Measurements from ENCODE around the gene LMF2. TPM values are rescaled to one million over a fixed set of nuclear protein-coding genes. Genes with fewer than 3 reads are reported as not detected.
A peak's percentile ranks its signal among the peaks of the same experiment; 100 is the strongest.
"Not testable (repeated sequence)": the region's sequence is repeated elsewhere in the genome, so short reads cannot be mapped to it uniquely, and the experiment has no call there.

LMF2 gene
- polyA plus RNA-seq, 3 donors, result 30.3 to 58.1 (median 56.0) TPM

DNA sequence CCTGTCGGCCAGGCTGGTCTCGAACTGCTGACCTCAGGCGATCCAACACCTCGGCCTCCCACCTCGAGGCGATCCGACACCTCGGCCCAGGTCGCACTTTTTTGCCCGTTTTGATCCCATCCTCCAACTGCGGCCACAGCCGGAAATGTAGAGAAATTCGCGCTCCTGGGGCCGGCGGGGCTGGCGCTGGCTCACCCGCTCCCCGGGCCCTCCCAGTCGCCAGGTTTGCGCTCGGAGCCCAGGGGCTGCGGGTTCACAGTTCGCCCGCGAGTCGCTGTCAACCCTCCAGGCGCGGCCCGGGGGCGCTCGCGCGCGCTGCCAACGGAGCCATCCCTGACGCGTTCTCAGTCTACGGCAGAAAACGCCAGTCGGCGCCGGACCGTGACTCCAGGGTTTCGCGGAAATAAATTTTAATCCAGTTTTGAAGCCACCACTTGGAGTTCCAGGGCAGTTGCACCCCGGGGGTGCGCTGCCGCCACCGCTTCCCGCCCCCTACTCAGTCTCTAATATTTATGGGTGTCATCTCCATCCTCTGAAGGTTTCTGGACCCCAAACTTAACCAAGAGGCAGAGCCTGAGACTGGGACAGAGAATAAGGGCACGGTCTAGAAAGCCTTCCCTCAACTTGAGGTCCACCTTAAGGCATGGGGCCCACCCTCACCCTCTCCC is 36.7 kb upstream of the LMF2 start:
- peak in 2 of 11 donors; percentile 58 to 61 for DNase-seq (ENCODE audit: extremely low read depth in 1 of 11, low read depth in 9 of 11, low spot score in 4 of 11)

DNA sequence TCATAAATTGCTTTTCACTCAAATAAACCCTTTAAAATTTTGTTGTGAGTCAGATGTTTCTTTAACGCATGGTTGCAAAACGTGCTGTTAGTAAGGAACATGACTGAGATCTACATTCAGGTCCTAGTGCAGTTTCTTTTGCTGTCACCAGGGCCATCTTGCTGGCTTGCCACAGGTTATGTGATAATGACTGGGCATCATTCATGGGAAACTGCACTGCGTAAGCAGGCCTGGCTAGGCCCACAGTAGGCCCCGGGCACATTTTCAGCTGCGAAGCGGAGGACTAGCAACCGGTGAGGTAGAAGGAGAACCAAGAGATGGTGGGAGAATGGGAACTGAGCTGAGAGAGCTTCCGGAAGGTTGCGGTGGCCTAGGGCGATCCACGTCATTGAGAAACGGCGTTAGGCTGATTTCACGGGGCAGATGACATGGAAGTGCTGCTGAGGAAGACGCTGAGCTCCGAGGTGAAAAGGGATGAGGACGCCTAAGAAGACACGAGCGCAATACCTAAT is 35.0 kb upstream of the LMF2 start:
- no peak for DNase-seq (ENCODE audit: extremely low read depth in 1 of 11, low read depth in 9 of 11, low spot score in 4 of 11)

DNA sequence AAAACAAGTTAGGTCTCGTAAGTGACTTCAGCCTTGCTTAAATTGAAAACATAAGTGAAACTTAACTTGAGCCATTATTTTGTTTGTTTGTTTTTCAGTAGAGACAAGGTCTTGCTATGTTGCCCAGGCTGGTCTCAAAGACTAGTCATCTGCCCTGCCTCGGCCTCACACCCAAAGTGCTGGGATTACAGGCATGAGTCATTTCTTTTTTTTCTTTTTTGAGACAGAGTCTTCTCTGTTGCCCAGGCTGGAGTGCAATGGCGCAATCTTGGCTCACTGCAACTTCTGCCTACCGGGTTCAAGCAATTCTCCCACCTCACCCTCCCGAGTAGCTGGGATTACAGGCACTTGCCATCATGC is 34.1 kb upstream of the LMF2 start:
- not testable (repeated sequence) for DNase-seq (ENCODE audit: extremely low read depth in 1 of 11, low read depth in 9 of 11, low spot score in 4 of 11)

DNA sequence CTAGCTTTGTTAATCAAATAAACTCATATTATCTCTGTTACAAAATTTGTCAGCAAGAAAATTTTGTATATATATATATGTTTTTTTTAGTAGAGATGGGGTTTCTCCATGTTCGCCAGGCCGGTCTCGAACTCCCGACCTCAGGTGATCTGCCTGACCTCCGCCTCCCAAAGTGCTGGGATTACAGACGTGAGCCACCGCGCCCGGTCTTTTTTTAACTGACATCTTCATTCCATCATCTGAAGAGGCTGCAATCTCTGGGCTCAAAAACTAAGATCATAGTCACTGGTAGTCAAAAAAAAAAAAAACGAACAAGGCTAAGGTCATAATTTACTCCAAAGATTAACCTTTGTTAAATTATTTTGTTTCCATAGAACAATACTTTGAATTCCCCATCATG is 32.9 kb upstream of the LMF2 start:
- no peak for DNase-seq (ENCODE audit: extremely low read depth in 1 of 11, low read depth in 9 of 11, low spot score in 4 of 11)

DNA sequence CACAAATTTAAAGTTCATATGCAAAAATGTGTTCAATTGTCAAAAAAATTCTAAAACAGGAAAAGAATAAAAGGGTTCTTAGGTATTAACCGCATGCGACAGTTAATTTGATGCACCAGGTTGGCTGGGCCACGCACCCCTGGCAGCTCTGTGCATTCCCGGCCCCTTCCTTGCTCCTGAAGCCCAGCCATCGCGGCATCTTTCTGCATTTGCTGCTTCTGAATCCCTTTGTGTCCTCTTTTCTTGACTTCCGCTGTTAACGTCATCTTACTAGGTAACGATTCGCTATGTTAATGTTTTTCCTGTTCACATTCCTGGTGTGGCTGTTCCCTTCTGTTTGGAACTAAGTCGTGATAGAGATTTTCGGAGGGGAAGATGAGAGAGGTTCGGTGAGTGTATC is 30.3 kb upstream of the LMF2 start:
- DNase-seq (ENCODE audit: extremely low read depth in 1 of 11, low read depth in 9 of 11, low spot score in 4 of 11), result no peak

DNA sequence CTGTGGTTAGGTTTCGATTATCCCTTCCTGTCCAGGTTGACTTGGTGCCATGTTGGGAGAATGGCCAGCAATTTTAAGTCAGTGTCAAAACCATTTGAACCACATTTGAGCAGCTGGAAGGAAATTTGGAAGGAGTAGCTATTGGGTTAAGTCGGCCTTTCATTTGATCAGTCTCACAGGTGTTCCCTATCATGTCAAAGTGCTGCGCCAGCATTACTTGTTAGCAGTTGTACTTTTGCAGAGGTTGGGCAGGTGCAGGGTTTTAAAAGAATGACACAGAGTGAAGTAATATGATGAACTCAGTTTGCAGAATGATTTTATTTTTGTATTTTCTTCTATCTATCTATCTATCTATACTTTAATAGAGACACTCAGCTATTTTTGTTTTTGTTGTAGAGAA is 28.7 kb upstream of the LMF2 start:
- DNase-seq (ENCODE audit: extremely low read depth in 1 of 11, low read depth in 9 of 11, low spot score in 4 of 11), result no peak

DNA sequence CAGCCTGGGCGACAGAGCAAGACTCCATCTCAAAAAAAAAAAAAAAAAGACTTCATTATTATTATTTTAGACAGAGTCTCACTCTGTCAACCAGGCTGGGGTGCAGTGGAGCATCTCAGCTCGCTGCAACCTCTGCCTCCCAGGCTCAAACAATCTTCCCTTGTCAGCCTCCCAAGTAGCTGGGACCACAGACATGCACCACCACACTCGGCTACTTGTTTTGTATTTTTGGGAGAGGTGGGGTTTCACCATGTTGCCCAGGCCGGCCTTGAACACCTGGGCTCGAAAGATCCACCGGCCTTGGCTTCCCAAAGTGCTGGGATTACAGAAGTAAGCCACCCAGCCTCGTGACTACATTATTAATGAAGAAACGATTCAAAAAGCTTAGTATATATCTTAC is 27.6 kb upstream of the LMF2 start:
- DNase-seq (ENCODE audit: extremely low read depth in 1 of 11, low read depth in 9 of 11, low spot score in 4 of 11), result no peak

DNA sequence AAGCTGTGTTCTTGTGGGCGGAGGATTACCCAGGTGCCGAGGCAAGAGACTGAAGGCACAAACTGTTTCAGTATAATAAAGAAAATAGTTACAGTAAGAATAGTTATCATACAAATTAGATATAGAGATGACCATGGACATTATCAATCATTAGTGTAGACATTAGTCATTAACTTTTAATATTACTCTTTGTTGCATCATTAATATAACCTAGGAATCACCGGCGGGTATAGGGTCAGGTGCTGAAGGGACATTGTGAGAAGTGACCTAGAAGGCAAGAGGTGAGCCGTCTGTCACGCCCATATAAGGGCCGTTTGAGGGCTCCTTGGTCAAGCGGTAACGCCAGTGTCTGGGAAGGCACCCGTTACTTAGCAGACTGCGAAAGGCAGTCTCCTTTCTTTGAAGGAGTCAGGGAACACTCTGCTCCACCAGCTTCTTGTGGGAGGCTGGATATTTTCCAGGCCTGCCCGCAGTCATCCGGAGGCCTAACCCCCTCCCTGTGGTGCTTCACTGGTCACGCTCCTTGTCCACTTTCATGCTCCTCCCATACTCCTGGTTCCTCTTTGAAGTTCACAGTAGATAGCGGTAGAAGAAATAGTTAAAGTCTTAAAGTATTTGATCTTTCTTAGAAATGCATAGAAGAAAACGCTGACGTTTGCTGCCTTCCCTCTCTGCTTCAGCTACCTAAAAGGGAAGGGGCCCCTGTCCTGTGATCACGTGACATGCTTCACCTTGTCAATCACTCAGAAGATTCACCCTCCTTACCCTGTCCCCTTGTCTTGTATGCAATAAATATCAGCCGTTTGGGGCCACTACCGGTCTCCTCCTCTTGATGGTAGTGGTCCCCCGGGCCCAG is 26.6 kb upstream of the LMF2 start:
- DNase-seq (ENCODE audit: extremely low read depth in 1 of 11, low read depth in 9 of 11, low spot score in 4 of 11), result not testable (repeated sequence)

DNA sequence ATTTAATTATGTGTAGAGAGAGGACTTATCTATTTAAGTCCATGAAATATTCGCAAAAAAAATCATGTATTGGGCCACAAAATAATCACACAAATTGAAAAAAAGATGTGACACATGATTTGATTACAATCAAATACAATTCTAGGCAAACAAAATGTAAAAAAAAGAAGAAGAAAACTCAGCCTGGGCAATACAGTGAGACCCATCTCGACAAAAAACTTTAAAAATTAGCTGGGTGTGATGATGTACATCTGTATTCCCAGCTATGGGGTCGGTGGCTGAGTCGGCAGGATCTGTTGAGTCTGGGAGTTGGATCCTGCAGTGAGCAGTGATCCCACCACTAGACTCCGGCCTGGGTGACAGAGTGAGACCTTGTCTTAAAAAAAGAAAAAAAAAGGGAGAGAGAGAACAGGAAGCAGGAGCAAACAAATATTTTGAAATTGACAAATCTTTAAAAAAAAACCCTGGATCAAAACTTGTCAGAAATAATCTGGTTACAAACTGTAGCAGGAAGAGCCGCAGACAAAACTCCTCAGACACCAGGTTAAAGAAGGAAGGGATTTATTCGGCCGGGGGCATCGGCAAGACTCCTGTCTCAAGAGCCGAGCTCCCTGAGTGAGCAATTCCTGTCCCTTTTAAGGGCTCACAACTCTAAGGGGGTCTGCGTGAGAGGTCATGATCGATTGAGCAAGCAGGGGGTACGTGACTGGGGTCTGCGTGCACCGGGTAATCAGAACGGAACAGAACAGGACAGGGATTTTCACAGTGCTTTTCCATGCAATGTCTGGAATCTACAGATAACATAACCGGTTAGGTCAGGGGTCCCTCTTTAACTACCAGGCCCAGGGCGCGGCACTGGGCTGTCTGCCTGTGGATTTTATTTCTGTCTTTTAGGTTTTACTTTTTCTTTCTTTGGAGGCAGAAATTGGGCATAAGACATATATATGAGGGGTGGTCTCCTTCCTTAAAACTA is 25.6 kb upstream of the LMF2 start:
- DNase-seq (ENCODE audit: extremely low read depth in 1 of 11, low read depth in 9 of 11, low spot score in 4 of 11), result no peak

DNA sequence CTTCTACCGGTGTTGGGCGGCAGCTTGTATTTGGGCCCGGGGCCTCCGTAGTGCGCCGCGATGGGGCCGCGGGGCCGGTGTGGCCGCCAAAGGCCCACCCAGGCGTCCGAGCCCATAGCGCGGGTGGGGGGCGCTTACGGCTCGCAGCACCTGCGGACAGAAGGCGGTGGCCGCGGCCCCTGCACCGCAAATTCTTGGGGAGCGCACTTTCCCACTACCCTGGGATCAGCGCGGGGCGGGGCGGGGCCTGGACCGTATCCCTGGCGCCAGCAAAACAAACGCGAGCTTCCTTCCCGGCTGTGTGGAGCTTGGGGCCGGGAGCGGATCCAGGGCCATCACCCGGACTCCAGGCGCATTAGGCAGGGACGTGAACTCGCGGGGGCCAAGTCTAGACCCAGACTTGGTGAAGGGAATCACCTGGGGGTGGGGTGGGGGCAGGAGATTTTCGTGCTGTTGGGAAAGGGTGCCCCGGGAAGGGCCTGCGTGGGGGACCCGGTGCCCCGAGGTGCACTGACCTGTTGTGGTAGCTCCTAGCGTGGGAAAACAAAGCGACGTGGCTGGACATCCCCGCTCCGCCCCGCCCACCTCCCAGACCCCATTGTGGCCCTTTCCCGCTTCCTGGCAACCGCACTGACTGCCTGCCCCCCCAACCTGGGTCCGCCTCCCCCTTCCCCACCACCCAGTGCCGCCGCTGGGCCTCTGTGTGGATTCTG is 24.6 kb upstream of the LMF2 start:
- DNase-seq (ENCODE audit: extremely low read depth in 1 of 11, low read depth in 9 of 11, low spot score in 4 of 11), result no peak

DNA sequence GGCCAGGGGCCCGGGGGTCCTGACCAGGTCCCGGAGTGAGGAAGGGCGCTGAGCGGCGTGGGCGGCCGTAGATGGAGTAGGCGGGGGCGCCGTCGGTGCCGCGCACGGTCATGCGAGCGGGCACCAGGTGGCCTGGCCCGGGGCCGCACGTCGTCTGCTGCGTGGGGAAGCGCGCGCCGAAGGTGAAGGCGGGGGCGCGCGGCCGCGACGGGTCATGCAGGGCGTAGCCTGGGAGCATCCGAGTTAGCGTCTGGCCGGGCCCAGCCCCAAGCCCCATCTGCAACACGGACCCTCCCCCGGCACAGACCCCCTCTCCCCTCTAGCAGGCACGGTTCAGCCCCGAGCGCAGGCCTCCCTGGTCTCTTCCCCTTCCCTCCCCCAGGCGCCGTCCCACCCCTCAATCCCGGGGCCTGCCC is 24.1 kb upstream of the LMF2 start:
- no peak for DNase-seq (ENCODE audit: extremely low read depth in 1 of 11, low read depth in 9 of 11, low spot score in 4 of 11)

DNA sequence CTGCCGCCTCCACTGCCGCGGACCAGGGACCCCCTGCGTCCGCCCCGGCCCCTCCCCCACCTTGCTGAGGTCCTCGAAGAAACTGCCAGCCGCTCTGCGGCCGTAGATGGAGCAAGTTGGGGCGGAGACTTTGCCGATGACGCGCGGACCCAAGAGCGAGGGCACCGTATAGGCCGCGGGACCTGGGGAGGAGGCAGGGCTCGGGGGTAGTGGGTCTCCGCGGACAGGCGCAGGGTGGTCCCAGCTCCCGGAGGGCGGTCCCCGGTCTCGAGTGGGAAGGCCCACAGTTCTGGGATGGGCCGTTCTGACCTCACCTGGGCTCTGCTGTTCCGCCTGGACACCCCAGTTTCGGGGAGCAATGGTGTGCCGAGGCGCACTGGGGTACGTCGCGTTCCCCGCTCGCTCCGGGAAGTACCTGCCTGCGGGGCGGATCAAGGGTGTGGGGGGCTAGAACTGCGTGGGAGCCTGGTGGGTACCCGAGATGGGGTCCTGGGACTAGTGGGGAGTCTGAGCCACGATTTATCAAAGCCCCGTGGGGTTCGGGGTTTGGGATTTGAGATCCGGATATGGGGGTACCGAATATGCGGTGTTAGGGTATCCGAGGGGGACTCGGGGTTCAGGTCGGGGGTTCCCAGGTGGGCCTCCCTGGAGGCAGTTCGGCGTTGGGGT is 23.5 kb upstream of the LMF2 start:
- DNase-seq (ENCODE audit: extremely low read depth in 1 of 11, low read depth in 9 of 11, low spot score in 4 of 11), result no peak

DNA sequence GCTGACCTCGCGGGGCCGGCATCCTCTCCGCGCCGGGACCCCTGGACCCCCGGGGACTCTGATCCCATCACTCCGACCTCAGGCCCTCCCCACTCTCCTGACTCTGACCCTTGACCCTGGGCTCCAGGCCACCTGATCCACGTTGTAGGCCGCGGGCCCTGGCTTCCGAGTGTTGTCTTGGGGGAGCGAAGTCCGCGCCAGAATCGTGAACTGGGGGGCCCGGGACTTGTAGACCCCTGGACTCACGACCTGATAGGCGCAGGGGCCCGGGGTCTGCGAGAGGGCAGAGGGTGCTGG is 23.0 kb upstream of the LMF2 start:
- DNase-seq (ENCODE audit: extremely low read depth in 1 of 11, low read depth in 9 of 11, low spot score in 4 of 11), result no peak

DNA sequence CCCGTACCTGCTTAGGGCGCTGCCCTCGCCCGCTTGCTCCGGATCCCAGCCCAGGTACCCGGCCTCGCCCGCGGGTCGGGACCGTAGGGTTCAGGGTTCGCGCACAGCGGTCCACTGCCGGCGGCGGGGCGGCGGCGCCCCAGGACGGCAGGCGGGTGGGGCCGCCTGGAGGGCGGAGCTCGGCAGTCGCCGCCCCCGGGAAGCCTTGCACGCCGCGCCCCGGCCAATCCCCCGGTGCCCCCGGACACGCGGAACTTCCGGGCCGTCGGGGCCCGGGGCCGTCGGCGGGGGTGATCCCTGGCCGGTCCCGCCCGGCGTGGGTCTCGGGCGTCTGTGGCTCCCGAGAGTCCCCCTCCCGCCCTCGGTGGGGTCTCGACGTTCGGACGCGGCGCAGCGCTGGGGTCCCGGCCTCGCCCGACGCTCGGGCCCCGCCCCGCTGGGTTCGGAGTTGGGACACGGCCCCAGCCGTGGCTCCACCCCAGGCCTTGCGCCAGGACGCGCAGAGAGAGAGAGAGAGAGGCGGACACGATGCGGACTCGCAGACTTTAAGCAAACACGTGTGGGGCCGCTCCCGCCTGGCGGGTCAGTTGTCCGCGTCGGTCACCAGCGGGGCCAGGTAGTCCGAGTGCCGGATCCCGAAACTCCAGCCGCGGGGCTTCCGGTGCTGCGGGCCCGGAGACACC is 22.5 kb upstream of the LMF2 start, which contains the start of gene TYMP:
Gene TYMP (minus strand): TSS at position 116 of the 683 bp plus-strand sequence. CDS start 303 bp downstream, outside the sequence.
- no peak for DNase-seq (ENCODE audit: extremely low read depth in 1 of 11, low read depth in 9 of 11, low spot score in 4 of 11)

DNA sequence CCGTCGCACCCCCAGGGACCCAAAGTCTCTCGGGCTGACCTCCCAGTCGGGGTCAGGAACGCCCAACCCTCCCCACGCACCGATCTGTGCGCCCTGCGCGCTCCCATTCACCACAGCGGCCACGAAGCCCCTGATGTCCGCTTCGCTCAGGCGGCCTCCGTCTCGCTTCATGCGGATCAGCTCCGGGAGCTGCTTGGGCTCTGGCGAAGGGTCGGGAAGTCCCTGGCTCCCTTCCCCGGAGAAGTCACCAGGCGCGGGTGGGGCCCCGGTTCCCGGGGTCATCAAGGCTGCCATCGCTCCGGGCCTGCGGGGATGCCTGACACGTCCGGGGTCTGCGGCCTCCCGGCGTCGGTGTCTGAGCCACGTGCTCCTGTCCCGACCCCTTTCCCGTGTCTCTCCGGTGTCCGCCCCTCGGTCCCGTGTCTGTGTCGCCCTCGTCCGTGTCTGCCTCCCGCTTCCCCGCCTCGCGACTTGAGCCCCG is 22.0 kb upstream of the LMF2 start:
- no peak for DNase-seq (ENCODE audit: extremely low read depth in 1 of 11, low read depth in 9 of 11, low spot score in 4 of 11)

DNA sequence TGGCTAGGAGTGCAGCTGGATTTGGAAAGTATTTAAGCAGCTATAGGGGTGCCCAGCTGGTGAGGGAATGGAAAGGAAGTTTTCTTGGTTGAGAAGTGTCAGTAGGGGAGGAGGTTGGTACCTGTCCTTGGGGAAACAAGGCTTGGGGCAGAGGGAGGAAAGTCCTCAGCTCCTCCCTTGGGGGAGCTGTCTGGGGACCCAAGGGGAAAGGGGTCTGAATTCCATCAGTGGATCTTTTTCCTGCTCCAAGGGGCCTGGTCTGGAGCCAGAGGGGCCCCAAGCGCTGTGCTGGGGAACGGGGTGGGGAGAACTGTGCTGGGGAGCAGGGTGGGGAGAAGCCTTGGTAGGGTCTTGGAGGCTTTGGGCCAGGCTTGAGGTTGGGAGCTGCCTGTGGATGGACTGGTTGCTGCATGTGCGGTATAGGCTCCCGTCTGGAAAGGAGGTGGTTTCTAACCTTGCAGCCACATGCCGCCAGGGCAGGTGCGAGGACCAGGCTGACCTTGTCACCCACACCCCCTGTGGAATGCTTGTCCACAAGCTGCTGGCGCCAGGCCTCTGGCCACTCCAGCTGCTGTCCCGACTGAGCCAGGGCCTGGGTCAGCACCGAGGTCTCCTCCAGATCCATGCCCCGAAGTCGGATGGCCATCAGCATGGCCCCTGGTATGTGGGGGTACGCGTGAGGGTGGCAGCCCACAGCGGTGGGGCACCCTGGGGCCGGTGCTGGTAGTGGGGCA is 21.3 kb upstream of the LMF2 start:
- DNase-seq (ENCODE audit: extremely low read depth in 1 of 11, low read depth in 9 of 11, low spot score in 4 of 11), result no peak
